NCI-H774 (cell line): ENCODE data around the gene FTMT.
"Not testable (repeated sequence)": the region's sequence is repeated elsewhere in the genome, so short reads cannot be mapped to it uniquely, and the experiment has no call there.

Source experiments
- DNase-seq: peaks from one replicate; lab custom pipeline; 2025; lab: John Stamatoyannopoulos, UW

Gene FTMT

DNA sequence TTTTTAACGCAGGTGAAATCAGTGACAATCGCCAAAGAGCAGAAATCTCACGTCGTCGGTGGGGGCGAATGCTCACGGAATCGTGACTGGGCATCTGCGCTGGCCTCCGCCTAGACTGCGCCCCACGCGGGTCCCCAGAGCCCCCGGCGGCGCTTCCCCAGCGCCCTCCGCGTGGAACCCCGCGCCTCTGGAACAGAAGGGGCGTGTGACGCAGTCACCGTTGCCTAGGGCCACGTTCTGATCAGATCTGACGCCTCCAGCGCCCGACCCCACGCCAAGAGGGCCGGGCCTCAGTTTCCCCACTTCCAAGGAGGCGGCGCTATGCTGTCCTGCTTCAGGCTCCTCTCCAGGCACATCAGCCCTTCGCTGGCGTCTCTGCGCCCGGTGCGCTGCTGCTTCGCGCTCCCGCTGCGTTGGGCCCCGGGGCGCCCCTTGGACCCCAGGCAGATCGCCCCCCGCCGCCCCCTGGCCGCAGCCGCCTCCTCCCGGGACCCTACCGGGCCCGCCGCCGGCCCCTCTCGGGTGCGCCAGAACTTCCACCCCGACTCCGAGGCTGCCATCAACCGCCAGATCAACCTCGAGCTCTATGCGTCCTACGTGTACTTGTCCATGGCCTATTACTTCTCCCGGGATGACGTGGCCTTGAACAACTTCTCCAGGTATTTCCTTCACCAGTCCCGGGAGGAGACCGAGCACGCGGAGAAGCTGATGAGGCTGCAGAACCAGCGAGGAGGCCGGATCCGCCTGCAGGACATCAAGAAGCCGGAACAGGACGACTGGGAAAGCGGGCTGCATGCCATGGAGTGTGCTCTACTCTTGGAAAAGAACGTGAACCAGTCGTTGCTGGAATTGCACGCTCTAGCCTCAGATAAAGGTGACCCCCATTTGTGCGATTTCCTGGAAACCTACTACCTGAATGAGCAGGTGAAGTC, at the start of gene FTMT:
TSS of gene FTMT (plus strand) at position 240 of the 932 bp plus-strand sequence. CDS start at position 322, 82 bp downstream.
- DNase-seq: no peak

DNA sequence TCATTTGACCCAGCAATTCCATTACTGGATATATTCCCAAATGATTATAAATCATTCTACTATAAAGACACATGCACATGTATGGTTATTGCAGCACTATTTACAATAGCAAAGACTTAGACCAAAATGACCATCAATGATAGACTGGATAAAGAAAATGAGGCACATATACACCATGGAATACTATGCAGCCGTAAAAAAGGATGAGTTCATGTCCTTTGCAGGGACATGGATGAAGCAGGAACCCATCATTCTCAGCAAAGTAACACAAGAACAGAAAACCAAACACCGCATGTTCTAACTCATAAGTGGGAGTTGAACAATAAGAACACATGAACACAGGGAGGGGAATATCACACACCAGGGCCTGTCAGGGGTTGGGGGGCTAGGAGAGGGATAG, 46.4 kb upstream of the FTMT start:
- not testable (repeated sequence) for DNase-seq

GRCh38 chr5:121805911-121806310, 45.8 kb upstream of the FTMT start:
- DNase-seq: no peak

DNA sequence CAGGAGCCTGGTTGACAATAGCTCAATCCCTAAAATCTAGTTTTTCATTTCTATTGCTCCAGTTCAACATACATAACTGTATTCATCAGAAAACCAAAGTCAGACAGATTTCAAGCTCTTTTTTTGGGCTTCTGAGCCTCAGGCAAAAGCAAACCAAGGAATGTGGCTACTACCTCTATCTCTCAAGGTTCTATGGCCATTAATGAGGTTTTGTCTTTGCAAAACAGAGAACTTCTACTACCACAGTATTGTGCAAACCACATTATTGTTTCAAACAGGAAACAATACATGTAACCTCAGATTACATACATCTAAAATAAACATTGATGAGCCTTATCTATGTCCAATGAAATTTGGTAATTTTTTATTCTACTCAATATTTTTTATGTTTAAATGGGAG, 35.5 kb upstream of the FTMT start:
- DNase-seq: no peak

- no peak for DNase-seq
Observed at GRCh38 chr5:121819682-121820261, 31.9 kb upstream of the FTMT start.

- DNase-seq: no peak
Observed at GRCh38 chr5:121833617-121834016, 18.1 kb upstream of the FTMT start.

DNA sequence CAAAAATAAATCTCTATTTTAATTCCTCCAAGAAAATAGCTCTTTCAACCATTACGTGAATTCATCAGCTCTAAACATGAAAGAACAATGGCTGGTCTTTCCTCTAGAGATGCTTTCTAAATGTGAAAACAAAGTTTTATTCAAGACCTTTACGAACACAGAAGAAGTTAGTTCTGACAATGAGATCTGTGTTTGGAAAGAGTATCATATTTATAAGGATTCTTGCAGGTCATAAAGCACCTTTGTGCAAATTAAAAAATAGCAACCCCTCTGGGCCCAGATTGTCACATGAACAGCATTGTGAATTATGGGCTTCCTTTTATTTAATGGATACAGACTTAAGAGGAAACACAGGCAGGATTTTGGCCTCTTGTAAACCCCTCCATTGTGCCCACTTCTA, 17.7 kb upstream of the FTMT start:
- DNase-seq: no peak

GRCh38 chr5:121841892-121842291, 9.8 kb upstream of the FTMT start:
- no peak for DNase-seq

GRCh38 chr5:121850272-121850671, 1.4 kb upstream of the FTMT start:
- DNase-seq: no peak

DNA sequence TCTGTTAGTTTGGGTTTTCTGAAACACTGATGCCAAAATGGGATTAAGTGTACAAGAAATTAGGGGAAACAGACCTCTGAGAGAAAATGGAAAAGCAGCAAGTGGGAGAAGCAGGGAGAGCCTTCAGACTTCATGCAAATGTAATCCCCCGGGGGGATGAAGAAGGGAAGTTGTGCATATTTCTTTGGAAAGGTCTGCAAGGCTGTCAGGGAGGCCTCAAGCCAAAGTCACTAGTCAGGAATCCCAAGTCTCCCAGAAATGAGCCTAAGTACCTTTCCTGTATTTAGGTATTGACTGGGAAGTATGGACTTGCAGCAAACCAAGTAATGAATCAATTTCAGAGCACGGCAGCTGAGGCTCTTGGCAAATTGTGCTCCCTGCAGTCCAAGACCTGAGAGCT, 2.2 kb downstream of the FTMT start:
- no peak for DNase-seq

GRCh38 chr5:121862801-121863200, 11.1 kb downstream of the FTMT start:
- no peak for DNase-seq

DNA sequence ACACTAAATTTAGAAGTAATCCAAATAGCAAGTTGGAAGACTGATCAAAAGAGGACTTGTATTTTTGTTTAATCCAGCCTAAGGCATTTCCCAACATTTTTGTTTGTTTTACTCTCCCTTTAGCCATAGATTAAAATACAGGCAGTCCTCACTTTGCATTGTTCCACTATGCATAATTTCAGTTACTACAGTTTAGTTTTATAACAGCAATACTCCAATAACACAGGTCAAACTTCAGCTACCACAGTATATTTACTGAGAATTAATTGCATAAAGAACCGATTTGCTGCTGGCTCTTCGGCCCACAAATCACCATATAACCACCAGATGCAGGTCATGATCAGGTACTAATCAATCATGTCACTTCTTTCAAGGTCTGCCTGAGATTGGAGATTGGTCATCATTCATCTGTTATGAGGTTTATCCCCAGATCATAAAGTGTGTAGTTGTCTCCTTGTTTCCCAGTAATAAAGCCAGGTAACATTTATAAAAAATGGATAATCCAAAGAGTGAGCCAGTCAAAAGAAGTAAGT, 12.1 kb downstream of the FTMT start:
- no peak for DNase-seq

DNA sequence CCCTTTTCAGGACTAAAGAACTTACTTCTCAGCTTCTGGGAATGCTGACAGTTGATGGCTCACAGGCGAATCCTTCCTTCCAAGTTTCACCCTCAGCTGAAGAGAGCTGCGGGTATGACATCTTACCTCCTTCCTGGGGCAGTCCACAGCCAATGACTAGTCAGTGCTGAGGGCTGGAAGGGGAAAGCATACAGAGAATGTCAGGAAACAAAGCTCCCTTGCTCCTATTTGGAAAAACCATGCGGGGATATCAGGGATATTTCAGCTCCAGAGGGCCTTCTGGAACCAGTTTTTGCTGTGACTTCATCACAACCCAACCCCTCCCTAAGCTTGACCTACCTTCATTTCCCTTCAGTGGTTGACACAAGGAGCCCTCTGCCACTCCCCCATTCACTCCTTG, 15.7 kb downstream of the FTMT start:
- DNase-seq: no peak

GRCh38 chr5:121870489-121870888, 18.8 kb downstream of the FTMT start:
- DNase-seq: no peak

DNA sequence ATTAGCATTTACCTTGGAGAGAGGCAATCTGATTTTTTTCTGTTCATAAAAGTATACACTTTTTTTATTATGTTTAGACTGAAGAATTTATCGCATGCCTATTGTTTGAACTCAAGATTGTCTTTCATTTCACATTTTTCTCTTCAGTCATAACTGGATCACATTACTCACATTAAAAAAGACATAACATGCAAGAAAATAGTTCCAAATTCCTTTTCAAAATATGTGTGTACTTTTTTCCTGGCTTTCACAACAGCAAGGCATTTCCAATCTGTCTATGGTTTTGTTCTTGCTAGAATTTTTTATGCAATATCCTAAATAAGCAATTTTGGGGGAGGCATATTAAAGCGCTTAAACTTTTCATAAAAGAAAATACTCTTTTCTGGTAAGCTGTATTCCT, 21.2 kb downstream of the FTMT start:
- no peak for DNase-seq

DNA sequence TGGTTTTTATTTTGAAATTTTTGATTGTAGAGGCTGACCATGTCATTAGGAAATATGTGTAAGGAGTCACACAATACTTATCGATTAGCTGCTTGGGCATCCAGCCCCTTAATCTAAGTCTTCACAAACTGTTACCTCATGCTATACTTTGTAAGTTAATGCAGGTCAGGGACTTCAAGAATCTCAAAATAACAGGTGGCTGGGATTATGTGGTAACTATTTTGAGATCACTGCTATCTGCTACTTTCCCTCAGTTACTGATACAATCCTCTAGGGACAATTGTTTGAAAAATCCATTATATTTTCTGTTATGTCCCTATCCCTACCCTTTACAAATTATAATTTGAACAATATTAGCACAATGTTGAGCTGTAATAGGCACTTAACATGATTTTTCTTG, 21.7 kb downstream of the FTMT start:
- no peak for DNase-seq

DNA sequence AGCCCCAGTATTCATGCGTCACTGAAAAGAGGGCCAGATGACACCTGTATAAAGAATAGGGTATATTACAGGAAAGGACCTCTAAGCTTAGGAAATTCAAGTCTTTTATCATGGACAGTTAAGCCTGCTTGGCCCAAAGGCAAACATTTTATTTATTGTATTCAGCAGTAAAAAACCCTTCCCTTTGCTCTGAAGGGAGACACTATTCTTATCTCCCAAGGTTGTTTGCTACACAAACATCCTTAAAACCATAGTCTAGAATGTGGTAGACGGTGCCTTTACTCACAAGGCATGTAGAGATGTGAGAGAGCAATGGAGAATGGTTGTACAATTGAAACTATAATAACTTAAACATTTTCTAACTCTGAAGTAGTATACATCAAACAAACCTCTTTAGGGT, 33.9 kb downstream of the FTMT start:
- DNase-seq: no peak

DNA sequence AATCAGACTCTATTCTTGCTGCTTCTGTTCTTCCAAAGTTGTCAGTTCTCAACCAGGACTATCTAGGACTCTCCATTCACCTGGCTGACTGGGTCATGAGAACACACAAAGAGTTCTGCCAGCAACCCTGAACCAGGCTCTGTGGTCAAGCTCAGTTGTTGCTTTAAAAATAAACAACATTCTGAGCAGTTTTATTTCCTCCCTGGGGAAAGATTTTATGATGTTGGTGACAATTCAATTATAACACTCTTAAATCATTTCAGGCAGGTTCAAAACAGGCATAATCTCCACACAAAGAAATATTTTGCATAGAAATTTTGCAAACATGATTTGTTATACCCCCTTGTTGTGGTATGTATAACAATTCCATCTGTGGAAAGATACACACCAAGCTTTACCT, 36.0 kb downstream of the FTMT start:
- no peak for DNase-seq

DNA sequence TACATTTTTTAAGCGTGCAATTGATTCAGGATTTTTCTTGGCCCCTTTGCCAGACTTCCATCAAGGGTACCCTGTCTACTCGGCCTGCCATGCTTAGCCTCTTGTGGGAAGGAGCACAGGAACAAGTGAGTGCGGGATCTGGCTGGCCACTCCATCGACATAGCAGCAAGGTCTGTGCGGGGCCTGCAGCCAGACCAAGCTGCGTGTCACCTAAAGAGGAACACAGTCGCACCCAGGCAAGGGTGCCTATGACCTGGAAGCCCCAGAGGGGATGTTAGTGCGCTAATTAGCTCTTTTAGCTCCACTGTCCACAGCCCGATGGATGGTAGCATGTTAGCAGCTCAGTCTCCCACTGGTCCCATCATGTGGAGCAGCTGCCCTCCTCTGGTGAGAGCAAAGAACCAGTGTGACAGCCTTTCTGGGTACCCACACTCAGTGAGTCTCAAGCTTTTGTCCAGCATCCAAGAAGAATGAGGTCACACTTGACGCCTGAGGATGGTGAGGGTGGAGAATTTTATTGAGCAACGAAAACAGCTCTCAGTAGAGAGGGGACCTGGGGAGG, 38.7 kb downstream of the FTMT start:
- DNase-seq: no peak

GRCh38 chr5:121897341-121897740, 45.7 kb downstream of the FTMT start:
- DNase-seq: no peak

DNA sequence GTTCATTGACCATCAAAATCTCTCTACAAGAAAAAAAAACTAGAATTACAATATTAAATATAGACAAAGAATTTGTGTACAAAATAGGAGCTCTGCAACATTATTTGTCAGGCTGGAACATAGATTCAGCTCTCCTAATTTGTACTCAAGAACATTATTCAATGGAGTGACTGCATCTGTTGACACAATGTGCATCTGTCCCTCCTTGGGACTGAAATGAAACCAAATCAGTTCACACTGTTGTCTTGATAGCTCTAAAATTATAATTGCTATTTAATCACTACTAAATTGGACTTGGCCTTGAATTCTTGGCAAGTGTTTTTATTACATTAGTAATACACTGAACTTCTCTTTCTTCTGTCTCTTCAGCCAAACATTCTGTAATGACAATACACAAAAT, 47.7 kb downstream of the FTMT start:
- DNase-seq: no peak
